ENCODE results near the gene C5AR2.
A peak's percentile ranks its signal among the peaks of the same experiment; 100 is the strongest.
"Not testable (repeated sequence)": the region's sequence is repeated elsewhere in the genome, so short reads cannot be mapped to it uniquely, and the experiment has no call there.

C5AR2 gene
- total RNA-seq, result 1.0 to 2.4 (median 1.8) reads per million in 4 donors

- DNase-seq, result no peak
Observed at GRCh38 chr19:47331931-47332547, at the start of gene C5AR2. C5AR2 (plus strand) TSS chr19:47332175; CDS start chr19:47340800, 8,625 bp downstream.

- DNase-seq, result no peak
Observed at GRCh38 chr19:47283405-47284059, 48.4 kb upstream of the C5AR2 start.

- peak in 3 of 5 donors; percentile 48 to 59 (median 49) for DNase-seq
Observed at GRCh38 chr19:47284324-47284899, 47.6 kb upstream of the C5AR2 start.

- DNase-seq, result peak; percentile 37 to 82 (median 73)
Observed at GRCh38 chr19:47296036-47296435, 35.9 kb upstream of the C5AR2 start.

GRCh38 chr19:47300867-47301266, 31.1 kb upstream of the C5AR2 start:
- not testable (repeated sequence) for DNase-seq

GRCh38 chr19:47302249-47302648, 29.7 kb upstream of the C5AR2 start:
- DNase-seq, result no peak

- no peak for DNase-seq
Observed at GRCh38 chr19:47303966-47304365, 28.0 kb upstream of the C5AR2 start.

GRCh38 chr19:47305309-47305751, 26.6 kb upstream of the C5AR2 start:
- peak; percentile 14 to 55 (median 35) for DNase-seq

- no peak for DNase-seq
Observed at GRCh38 chr19:47306303-47306702, 25.7 kb upstream of the C5AR2 start.

- no peak for DNase-seq
Observed at GRCh38 chr19:47309038-47309437, 22.9 kb upstream of the C5AR2 start.

- DNase-seq, result no peak
Observed at GRCh38 chr19:47309608-47310007, 22.4 kb upstream of the C5AR2 start, which contains the start of gene C5AR1. C5AR1 (plus strand) TSS chr19:47309861; CDS start chr19:47309896, 35 bp downstream.

- DNase-seq, result no peak
Observed at GRCh38 chr19:47310323-47310722, 21.7 kb upstream of the C5AR2 start.

- DNase-seq, result no peak
Observed at GRCh38 chr19:47310819-47311218, 21.2 kb upstream of the C5AR2 start.

- DNase-seq, result no peak
Observed at GRCh38 chr19:47312366-47313006, 19.5 kb upstream of the C5AR2 start.

GRCh38 chr19:47313754-47314295, 18.1 kb upstream of the C5AR2 start:
- DNase-seq, result no peak

GRCh38 chr19:47315125-47315821, 16.7 kb upstream of the C5AR2 start:
- DNase-seq, result no peak

- DNase-seq, result no peak
Observed at GRCh38 chr19:47316513-47316912, 15.5 kb upstream of the C5AR2 start.

GRCh38 chr19:47319923-47320871, 11.8 kb upstream of the C5AR2 start:
- no peak for DNase-seq

GRCh38 chr19:47321630-47322029, 10.3 kb upstream of the C5AR2 start:
- no peak for DNase-seq

GRCh38 chr19:47322058-47322457, 9.9 kb upstream of the C5AR2 start:
- no peak for DNase-seq

GRCh38 chr19:47323409-47323808, 8.6 kb upstream of the C5AR2 start:
- no peak for DNase-seq

All from T-helper 1 cell (primary cell).